LoVo (cell line): ENCODE data around the gene CLCN2.

Experiments
- DNase-seq: peaks from one replicate; pipeline ENCODE4 v3.0.0-alpha.2; 2016; ENCODE audit warnings: low spot score

The CLCN2 gene

DNA sequence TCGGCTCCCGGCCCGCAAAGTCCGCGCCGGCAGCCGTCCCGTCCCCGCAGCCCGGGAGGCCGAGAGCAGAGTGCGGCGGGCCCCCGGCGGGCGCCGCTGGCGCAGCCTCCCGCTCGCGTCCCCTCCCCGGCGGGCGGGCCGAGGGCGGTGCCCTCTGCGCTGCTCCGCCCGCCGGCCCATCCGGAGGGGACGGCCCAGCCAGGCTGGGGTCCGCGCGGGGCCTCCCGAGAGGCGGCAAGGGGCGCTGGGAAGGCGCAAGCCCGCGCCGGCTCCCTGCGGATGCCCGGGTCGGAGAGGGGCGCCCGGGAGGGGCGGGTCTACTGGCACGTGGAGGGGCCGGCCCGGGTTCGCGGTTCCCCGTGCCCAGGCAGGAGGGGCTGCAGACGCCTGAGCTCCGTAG is at the start of gene CLCN2, which contains the start of gene POLR2H:
Gene CLCN2, minus strand, starts transcription at position 74 of the 400 bp plus-strand sequence. CDS start 126 bp downstream, outside the sequence.
Gene POLR2H, plus strand, starts transcription at position 179 of the 400 bp plus-strand sequence. CDS start 1,783 bp downstream, outside the sequence.
- DNase-seq: peak; percentile 62

DNA sequence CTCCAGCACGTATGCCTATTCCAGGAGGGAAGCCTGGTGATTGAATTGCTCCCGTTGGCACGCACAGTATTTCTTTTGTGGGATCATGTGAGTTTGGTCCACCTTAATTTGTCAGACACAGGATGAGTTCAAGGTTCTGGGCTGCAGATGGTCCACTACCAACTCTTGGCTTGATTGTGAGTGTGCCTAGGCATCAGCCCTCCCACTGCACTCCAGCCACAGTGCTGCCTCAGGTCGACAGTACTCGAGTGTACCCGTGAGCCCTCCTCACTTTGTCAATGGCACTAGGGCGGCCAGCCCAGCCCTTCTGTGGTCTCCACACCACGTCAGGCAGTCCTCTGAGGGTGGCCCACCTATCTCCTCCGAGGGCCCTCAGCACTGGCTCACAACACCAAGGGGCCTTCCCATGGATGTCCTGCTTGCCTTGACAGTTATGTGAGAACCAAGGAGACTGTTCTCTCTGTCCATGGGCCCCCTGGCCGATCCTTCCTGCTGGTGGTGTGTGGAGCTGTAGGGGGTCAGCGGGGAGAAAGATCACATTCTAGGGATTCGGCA is 48.6 kb upstream of the CLCN2 start:
- no peak for DNase-seq

DNA sequence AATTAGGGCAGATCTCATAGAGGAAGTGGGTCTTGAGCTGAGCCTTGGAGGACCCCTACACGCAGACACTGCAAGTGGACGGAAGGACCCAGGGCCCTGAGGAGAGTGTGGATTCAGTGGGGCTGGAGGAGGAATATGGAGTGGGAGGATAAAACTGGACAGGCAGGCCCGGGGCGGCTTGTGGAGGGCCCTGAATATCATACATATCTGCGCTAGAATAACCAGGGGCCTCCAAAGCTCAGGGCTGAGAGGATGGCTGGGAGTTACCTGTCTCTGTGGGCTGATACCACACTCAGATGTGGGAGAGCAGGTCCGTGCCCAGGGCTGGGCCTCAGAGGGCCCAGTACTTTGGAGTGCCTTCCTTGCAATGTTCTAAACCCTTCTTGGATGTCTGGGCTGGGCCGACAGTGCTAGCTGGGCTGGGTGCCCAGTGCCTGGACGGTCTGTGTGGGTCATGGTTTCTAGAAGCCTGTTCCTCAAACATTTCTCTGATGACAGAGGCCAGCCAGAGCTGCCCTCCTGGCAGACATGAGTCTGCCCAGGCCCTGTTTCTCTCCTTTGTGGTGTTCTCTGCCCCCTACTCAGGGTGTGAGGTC is 48.0 kb upstream of the CLCN2 start:
- no peak for DNase-seq

DNA sequence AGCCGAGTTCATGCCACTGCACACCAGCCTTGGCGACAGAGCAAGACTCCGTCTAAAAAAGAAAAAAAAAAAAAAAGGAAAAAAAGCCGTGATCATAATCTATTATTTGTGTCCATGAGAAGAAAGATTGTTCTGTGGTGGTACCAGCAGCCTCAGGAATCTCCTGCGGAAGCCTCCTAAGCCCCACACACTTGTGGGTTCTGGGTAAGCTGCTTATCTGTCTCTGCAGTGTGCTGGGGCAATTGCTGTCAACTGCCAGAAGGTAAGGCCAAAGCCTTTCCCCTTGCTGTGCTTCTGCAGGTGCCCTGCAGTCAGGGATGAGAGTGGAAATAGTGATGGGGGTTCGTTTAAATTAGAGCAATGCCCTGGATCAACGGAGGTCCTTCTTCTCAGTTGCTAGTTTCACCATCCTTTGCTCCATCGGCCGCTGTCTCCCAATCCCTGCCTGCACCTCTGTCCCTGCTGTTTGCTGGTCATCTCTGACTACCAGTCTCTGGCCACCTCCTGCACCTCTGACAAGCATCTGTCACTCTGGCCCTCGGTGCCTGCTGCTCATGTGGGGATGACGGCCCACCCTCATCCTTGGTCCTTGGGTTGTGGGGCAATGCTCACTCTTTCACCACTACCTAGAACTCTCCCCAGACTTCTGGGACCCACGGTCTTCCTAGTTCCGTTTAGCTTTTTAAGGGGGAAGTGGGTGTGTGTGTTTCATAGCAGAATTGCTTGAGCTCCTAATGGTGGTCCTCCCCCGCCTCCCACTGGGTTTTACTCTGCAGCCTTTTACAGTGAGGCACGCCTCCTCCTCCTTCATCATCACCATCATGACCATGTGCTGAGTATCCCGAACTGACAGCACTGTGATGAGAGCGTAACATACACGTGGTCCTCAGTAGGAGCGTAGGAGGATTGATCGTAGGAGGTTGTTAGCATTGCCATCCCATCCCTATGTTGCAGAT is 43.9 kb upstream of the CLCN2 start:
- DNase-seq: no peak

- DNase-seq: no peak
Measured at GRCh38 chr3:184399410-184399809, 38.0 kb upstream of the CLCN2 start.

DNA sequence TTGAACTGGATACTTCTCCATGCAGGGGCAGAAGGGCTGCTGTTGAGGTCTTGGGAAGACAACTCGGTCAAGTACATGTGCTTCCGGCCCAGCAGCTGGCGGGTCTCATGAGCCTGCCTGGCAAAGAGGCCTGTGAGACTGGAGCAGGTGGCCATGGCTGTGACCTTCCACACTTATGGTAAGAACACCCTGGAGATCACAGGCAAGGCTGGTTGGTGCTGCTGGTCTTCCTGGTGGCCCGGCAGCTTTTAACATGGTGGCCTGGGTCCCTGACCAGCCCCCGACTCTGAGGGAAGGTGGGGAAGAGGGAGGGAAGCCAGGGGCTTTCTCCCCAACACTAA is 33.9 kb upstream of the CLCN2 start:
- DNase-seq: no peak

DNA sequence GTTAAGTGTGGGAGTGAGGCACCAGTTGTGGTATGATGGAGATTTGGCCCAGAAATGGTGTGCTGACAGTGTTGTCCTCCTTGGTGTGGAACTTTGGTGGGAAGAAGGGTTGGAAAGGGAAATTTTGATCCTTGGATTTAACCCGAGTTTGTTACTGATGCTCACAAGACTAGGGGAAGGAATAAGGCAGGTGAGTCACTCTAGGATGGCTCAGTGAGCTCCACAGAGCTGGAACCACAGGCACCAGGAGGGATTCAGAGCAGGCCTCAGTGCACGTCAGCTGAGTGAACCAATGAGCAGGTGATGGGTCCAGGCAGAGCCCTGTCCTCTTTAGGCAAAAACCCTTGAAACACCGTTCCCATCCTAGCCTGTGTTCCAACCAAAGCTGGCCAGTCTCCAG is 29.9 kb upstream of the CLCN2 start:
- no peak for DNase-seq

- DNase-seq: no peak
Measured at GRCh38 chr3:184389935-184390528, 28.6 kb upstream of the CLCN2 start.

- no peak for DNase-seq
Measured at GRCh38 chr3:184389384-184389783, 28.0 kb upstream of the CLCN2 start.

DNA sequence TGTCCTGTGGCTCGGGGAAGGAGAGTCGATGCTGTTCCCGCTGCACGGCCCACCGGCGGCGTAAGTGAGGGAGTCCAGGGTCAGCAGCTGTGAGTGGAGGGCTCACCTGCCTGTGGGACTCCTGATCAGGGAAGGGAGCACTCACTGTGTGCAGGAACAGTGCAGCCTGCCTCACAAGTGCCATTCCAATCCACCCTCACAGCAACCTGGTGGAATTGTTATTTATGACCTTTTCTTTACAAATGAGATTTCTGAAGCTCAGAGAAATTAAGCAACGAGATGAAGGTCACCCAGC is 27.5 kb upstream of the CLCN2 start:
- DNase-seq: no peak

DNA sequence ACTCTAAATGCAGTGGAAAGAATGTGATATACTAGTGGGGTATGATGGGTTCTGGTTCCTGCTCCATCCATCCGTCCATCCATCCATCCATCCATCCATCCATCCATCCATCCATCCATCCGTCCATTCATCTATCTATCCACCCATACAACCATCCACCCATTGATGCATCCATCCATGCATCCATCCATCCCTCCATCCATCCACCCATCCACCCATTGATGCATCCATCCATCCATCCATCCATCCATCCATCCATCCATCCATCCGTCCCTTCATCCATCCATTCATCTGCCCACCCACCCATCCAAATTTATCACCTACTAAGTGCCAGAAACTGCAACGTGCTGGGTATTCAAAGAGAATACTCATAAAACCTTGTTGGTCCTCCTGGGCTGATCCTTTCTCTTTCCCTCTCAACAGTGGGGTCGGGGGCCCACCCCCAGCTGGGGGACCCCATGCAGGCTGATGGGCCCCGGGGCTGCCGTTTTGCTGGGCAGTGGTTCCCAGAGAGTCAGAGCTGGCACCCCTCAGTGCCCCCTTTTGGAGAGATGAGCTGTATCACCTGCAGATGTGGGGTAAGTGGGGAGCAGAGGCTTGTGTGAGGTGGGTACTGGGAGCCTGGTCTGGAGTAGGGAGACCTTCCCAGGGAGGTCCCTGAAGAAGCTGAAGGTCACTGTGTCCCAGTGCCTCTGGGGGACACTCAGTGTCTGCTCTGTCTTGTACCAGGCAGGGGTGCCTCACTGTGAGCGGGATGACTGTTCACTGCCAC is 26.9 kb upstream of the CLCN2 start:
- no peak for DNase-seq

DNA sequence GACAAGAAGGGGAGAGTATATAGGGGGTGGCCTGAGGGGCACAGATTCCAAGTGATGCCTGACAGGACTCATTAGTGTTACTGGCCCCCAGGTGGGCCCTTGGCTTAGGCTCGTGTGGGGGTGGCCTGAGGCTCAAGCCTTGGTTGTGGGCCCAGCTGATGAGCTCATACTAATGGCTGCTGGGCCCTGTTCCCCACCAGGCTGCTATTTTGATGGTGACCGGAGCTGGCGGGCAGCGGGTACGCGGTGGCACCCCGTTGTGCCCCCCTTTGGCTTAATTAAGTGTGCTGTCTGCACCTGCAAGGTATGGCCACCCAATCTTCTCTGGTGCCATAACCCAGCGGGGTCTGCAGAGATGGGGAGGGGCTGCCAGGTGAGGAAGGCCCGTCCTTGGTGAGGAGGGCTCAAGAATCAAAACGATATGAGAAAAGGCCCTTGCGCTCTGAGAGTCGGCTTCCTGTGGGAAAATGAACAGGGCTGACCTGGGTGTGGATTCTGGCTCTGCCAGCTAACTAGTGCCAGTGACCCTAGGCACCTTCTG is 25.8 kb upstream of the CLCN2 start:
- DNase-seq: no peak

DNA sequence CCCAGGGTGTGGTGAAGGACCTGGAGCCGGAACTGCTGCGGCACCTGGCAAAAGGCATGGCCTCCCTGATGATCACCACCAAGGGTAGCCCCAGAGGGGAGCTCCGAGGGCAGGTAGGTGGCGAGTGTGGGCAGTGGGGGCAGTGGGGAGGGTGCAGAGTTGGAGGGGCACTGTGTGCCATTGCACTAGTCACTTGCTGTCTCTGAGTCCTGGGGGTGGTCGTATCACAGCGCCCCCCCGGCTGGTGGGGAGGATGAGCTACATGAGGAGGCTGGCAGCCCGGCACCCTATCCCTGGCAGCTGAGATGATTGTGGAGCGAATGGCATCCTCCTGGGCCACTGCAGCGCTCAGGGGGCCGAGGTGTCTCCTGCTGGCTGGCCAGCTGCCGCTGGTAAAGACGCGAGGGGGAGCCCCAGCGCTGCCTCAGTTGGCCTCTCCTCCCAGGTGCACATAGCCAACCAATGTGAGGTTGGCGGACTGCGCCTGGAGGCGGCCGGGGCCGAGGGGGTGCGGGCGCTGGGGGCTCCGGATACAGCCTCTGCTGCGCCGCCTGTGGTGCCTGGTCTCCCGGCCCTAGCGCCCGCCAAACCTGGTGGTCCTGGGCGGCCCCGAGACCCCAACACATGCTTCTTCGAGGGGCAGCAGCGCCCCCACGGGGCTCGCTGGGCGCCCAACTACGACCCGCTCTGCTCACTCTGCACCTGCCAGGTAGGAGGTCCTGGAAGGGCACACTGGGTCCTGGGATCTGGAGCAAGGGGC is 24.8 kb upstream of the CLCN2 start:
- no peak for DNase-seq

GRCh38 chr3:184384856-184385422 is 23.5 kb upstream of the CLCN2 start:
- DNase-seq: no peak

DNA sequence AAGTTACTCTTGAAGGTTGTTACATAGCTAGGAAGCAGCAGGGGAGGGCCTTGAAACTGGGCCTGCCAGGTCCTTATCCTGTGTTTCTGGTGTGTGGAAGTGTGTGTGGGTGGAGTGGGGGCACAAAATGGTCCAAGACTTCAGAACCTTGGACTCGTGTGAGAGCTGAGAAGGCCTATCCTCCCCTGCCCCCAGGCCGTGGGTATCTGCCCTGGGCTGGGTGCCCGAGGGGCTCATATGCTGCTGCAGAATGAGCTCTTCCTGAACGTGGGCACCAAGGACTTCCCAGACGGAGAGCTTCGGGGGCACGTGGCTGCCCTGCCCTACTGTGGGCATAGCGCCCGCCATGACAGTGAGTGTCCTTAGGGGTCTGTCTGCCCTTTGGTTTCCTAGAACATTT is 22.9 kb upstream of the CLCN2 start:
- DNase-seq: no peak

GRCh38 chr3:184383033-184383740 is 21.8 kb upstream of the CLCN2 start:
- no peak for DNase-seq

- DNase-seq: no peak
Measured at GRCh38 chr3:184382326-184383032, 21.1 kb upstream of the CLCN2 start.

DNA sequence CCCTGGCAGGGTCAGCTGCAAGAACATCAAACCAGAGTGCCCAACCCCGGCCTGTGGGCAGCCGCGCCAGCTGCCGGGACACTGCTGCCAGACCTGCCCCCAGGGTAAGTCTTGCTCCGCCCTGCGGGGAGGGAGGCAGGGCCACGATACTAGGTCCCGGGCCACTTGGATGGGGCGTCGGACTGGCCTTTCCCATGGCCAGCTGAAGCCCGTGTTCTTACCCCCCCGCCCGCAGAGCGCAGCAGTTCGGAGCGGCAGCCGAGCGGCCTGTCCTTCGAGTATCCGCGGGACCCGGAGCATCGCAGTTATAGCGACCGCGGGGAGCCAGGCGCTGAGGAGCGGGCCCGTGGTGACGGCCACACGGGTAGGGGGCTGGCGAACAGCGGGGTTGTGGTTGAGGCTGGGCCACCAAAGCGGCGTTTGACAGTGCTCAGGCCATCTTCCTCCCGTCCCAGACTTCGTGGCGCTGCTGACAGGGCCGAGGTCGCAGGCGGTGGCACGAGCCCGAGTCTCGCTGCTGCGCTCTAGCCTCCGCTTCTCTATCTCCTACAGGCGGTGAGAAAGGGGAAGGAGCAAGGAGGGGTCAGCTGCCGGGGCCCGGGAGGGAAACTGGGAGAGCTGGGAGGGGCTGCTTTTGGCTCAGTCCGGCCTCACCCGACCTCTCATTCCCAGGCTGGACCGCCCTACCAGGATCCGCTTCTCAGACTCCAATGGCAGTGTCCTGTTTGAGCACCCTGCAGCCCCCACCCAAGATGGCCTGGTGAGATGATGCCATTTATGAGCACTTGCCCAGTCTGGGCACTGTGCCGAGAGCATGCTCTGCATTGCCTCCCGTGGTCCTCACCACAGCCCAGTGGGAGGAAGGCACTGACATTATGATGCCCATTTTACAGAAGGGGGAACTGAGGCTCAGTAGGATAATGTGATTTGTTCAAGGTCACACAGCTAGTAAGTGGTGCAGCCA is 20.1 kb upstream of the CLCN2 start:
- no peak for DNase-seq
